Measurements from ENCODE around the gene CHD2. TPM values are rescaled to one million over a fixed set of nuclear protein-coding genes. Genes with fewer than 3 reads are reported as not detected.

Gene CHD2
- total RNA-seq, 1 donor from 2014 or later = 63.4 TPM

GRCh38 chr15:92928225-92928750 is 28.2 kb downstream of the CHD2 start:
- no peak for DNase-seq (ENCODE audit: extremely low read depth, low read depth, low spot score)

DNA sequence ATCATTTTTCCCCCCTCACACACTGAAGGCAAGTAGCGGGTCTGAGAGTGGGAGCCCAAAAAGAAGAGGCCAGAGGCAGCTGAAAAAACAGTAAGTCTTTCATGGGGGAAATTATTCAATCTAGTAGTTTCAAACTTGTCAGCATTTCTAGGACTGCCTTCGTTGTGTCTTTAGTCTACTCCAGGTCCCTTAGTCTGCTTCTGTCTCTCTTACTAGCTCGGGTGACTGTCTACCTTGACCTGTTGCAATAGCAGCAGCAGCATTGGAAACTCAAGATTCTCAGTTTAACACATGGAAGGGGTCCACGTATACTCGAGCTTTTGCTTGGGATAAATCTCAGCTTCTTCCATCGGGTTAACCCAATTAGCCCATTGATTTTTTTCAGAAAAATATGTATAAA is 28.9 kb downstream of the CHD2 start:
- no peak for DNase-seq (ENCODE audit: extremely low read depth, low read depth, low spot score)

GRCh38 chr15:92930054-92930621 is 30.0 kb downstream of the CHD2 start:
- DNase-seq (ENCODE audit: extremely low read depth, low read depth, low spot score) = no peak

DNA sequence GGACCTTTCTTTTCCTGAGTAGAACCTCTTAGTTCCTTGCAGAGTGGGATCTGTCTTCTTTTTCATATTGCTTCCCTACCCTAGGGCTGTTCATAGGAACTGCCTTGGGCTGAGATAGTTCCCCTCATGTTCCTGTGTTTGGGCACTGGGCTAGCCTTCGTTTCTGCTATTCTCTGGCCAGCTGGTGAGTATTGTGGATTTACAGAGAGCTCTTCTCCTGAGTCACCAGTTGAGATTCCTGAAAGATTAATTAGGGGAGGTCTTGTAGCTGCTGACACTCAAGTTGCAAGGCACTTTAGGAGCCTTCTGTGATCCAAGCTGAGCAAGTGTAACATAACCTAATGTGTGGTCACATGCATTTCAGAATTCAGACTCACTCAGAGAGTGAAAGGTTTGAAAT is 30.7 kb downstream of the CHD2 start:
- no peak for DNase-seq (ENCODE audit: extremely low read depth, low read depth, low spot score)

DNA sequence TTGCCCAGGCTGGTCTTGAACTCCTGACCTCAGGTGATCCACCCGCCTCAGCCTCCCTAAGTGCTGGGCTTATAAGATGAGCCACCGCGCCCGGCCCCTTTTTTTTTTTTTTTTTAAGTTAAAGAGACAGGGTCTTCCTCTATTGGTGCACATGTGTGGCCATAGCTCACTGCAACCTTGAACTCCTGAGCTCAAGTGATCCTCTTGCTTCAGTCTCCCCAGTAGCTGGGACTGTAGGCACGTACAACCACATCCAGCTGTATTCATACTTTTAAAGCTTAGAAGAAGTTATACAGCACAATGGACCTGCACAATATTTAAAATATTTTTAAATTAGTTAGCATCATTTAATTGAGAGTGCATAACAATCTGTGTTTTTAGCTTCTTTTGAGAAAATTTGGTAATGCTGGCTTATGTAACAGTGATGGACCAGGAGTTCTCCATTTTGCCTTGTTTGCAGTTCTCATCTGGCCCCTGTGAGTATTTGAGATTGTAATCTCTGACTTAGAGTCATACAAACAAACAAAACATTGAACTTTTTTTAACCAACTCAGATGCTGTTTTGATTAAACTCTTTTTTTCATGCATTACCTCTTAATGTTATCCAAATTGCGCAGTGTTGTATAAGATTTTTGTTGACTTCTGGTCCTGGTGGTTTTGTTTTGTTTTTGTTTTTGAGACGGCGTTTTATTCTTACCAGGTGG is 33.0 kb downstream of the CHD2 start:
- DNase-seq (ENCODE audit: extremely low read depth, low read depth, low spot score) = no peak

DNA sequence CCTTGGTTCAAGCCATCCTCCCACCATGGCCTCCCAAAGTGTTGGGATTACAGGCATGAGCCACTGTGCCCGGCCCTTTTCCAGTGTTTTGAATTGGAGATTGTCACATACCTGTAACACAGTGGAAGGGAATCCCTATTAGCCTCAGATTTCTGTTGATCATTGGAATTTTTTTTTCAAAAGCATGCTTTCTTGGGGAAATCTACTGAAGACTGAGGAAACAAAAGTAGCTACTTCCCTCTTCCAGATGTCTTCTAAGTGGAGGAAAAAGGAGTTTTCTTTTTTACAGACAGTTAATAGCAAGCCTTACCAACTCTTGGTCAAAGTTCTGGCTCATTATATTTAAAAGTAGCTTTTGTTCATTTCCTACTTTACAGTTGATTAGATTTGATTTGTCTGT is 33.7 kb downstream of the CHD2 start:
- no peak for DNase-seq (ENCODE audit: extremely low read depth, low read depth, low spot score)

GRCh38 chr15:92934716-92935115 is 34.6 kb downstream of the CHD2 start:
- DNase-seq (ENCODE audit: extremely low read depth, low read depth, low spot score) = no peak

- no peak for DNase-seq (ENCODE audit: extremely low read depth, low read depth, low spot score)
These were observed 36.0 kb downstream of the CHD2 start for GRCh38 chr15:92936138-92936537.

GRCh38 chr15:92936693-92937092 is 36.6 kb downstream of the CHD2 start:
- no peak for DNase-seq (ENCODE audit: extremely low read depth, low read depth, low spot score)

DNA sequence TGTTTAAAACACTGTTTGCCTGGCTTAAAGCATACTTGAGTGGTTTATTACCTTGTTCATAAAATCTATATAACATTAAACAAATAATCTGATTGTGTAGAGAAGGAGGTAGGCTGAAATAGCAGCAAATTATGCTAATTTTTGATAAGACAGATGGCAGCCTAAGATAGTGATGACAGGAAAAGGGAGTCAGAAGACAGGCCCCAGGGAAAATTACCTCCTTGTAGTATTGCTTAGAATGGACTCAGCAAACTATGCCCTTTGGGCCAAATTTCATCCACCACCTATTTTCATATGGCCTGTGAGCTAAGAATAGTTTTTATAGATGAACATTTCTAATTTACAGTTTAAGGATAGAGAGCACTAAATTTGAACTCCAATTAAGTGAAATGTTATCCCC is 37.8 kb downstream of the CHD2 start:
- DNase-seq (ENCODE audit: extremely low read depth, low read depth, low spot score) = no peak

GRCh38 chr15:92938387-92938786 is 38.3 kb downstream of the CHD2 start:
- no peak for DNase-seq (ENCODE audit: extremely low read depth, low read depth, low spot score)

DNA sequence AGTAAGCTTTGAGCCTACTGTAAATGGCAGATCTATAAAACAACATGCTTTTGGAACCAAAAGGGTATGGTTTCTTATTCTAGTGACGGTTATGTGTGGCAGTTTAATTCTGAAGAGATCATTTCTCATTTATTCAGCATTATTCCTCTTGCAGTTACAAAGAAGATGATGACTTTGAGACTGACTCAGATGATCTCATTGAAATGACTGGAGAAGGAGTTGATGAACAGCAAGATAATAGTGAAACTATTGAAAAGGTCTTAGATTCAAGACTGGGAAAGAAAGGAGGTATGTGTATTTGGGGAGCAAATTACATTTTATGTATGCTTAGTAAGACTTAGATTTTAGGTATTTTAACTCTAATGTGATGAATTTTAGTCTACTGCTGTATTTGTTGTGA is 41.5 kb downstream of the CHD2 start:
- no peak for DNase-seq (ENCODE audit: extremely low read depth, low read depth, low spot score)

GRCh38 chr15:92942706-92943105 is 42.6 kb downstream of the CHD2 start:
- DNase-seq (ENCODE audit: extremely low read depth, low read depth, low spot score) = no peak

- DNase-seq (ENCODE audit: extremely low read depth, low read depth, low spot score) = no peak
These were observed 43.5 kb downstream of the CHD2 start for GRCh38 chr15:92943581-92943980.

- no peak for DNase-seq (ENCODE audit: extremely low read depth, low read depth, low spot score)
These were observed 44.9 kb downstream of the CHD2 start for GRCh38 chr15:92944946-92945521.

- no peak for DNase-seq (ENCODE audit: extremely low read depth, low read depth, low spot score)
These were observed 47.1 kb downstream of the CHD2 start for GRCh38 chr15:92947071-92947730.

DNA sequence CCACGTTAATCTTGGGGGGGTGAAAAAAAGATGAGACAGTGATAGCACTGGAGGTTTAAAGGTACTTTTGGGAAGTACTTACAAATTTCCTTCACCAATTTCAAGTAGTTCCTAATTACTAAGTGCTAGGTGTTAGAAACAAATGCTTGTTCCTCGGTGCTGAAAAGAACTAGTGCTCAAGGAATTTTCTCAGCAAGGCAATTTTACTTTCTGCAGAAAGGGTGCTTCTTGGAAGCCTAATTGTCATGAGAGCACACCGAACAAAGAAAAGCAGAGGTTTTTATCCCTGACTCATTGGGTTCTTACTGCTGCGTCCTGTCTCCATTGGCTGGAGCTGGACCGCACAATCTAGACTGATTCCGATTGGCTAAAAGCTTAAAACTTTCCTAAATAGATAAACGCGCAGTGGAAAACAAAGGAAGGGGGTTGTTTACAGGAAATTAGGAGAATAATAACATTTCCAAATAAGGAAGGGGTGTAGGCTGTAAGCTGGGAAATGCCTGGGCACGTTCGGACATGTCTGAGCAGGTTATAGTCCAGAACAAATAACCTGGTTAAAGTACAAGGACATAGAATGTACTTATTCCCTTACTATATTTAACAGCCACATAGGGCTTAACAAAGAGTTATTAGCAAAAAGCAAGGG is 49.6 kb downstream of the CHD2 start:
- DNase-seq (ENCODE audit: extremely low read depth, low read depth, low spot score) = no peak

- no peak for DNase-seq (ENCODE audit: extremely low read depth, low read depth, low spot score)
These were observed 51.8 kb downstream of the CHD2 start for GRCh38 chr15:92951800-92952457.

- no peak for DNase-seq (ENCODE audit: extremely low read depth, low read depth, low spot score)
These were observed 52.3 kb downstream of the CHD2 start for GRCh38 chr15:92952458-92952850.

DNA sequence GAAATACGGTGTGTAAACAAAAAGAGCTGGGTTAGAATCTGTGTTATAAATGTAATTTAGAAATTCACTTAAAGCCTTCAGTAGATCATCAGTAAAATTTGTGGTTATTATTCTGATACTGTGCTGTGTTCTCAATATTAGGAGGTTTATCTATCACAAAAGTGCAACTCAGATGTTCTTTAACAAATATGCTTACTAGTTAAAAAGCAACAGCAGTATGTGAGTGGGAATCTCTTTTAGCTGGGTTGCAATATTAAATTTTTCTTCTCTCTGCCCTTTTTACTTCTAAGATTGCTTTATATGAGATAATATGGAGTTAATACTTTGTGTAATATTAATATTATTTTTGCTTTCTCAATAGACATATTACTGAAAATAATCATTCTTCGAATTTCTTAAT is 53.4 kb downstream of the CHD2 start:
- DNase-seq (ENCODE audit: extremely low read depth, low read depth, low spot score) = no peak

- DNase-seq (ENCODE audit: extremely low read depth, low read depth, low spot score) = no peak
These were observed 53.9 kb downstream of the CHD2 start for GRCh38 chr15:92954002-92954401.
